Mucosa of rectum (tissue), 2 donors: ENCODE measurements around the gene KCNQ4.

Experiments used
- H3K27ac ChIP-seq, 2 donors: one replicate each; pipeline ENCODE4 v1.7.0; 2013; ENCODE audit warnings: inconsistent platforms in 2 of 2, low read depth in 2 of 2, low read length in 2 of 2
- H3K27me3 ChIP-seq, 2 donors: one replicate each; pipeline ENCODE4 v1.7.0; 2013; ENCODE audit warnings: low read length in 2 of 2; ENCODE audit not compliant: control insufficient read depth in 2 of 2, insufficient read depth in 2 of 2
- H3K36me3 ChIP-seq, 2 donors: one replicate each; pipeline ENCODE4 v1.7.0; 2013; ENCODE audit warnings: low read length in 2 of 2; ENCODE audit not compliant: control insufficient read depth in 2 of 2, insufficient read depth in 2 of 2
- H3K4me1 ChIP-seq, 2 donors: one replicate each; pipeline ENCODE4 v1.7.0; 2013; ENCODE audit warnings: low read length in 2 of 2, mild to moderate bottlenecking in 1 of 2; ENCODE audit not compliant: control insufficient read depth in 2 of 2, insufficient read depth in 2 of 2
- H3K4me3 ChIP-seq, 2 donors: one replicate each; pipeline ENCODE4 v1.7.0; 2013; ENCODE audit warnings: low read length in 2 of 2
- H3K9ac ChIP-seq, 2 donors: one replicate each; pipeline ENCODE4 v1.7.0; 2013; ENCODE audit warnings: low read length in 2 of 2, low read depth in 1 of 2, mild to moderate bottlenecking in 1 of 2
- H3K9me3 ChIP-seq, 2 donors: one replicate each; pipeline ENCODE4 v1.7.0; 2013; ENCODE audit warnings: low read length in 2 of 2; ENCODE audit not compliant: control insufficient read depth in 2 of 2
- donor health status: healthy.
- donor health status: Normal muscosa, but diverticular disease.

KCNQ4 gene

DNA sequence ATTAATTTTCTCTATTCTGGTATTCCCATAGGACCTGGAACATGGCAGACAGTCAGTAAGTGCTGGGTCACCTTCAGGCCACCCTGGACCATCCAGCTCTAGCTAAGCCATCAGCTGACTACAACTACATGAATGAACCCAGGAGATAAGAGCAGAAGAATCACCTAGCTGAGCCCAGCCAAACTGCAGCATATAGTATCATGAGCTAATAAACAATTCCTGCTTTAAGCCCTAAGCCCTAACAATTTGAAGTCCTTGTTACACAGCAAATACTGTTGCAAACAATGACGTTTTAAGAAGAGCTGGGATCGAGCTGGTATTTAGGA lies 92.8 kb downstream of the KCNQ4 start:
- no peaks in the 10 kb centered on the region for H3K27me3 ChIP-seq
- no peak overlapping the region for H3K9ac ChIP-seq
- H3K27ac ChIP-seq = no peak overlapping the region
- H3K9me3 ChIP-seq = no peaks in the 10 kb centered on the region
- no peaks in the 10 kb centered on the region for H3K36me3 ChIP-seq
- no peak overlapping the region for H3K4me3 ChIP-seq
- H3K4me1 ChIP-seq = no peaks in the 10 kb centered on the region

DNA sequence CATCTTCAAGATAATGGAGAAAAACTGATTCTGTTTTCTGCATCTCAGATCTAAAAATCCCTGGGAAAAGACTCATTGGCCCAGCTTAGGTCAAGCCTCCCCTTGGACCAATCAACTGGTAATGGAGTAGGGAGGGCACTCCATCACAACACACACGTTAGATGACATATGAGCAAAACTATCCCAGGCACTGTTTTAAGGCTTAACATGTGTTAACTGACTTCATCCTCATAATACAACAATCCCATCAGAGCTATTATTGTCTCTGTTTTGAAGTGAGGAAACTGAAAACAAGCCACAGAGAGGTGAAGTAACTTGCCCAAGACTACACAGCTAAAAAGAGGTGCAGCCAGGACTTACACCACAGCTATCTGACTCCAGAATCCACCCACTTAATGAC lies 93.3 kb downstream of the KCNQ4 start:
- H3K36me3 ChIP-seq = no peaks in the 10 kb centered on the region
- H3K4me1 ChIP-seq = no peaks in the 10 kb centered on the region
- H3K9me3 ChIP-seq = no peaks in the 10 kb centered on the region
- no peaks in the 10 kb centered on the region for H3K27me3 ChIP-seq
- no peak overlapping the region for H3K4me3 ChIP-seq
- no peak overlapping the region for H3K9ac ChIP-seq
- H3K27ac ChIP-seq = no peak overlapping the region

DNA sequence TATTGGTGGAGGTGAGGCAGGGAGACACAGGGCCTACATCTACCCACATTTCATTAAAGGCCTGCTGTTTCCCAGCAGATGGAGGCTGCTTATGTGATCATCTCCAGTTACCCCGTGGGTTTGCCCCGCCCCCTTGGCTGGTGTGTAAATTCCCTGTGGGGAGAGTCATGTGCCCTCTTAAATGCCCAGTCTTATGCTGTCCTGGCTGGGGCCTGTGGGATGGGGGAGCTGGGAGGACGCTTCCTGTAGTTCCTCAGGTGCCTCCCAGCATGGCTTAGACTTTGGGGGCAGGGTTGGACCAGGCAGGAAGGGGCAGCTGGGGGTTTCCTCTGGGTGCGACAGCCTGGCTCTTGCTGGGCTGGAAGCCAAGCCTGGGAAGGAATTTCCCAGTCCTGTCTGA lies 94.1 kb downstream of the KCNQ4 start:
- no peak overlapping the region for H3K9ac ChIP-seq

DNA sequence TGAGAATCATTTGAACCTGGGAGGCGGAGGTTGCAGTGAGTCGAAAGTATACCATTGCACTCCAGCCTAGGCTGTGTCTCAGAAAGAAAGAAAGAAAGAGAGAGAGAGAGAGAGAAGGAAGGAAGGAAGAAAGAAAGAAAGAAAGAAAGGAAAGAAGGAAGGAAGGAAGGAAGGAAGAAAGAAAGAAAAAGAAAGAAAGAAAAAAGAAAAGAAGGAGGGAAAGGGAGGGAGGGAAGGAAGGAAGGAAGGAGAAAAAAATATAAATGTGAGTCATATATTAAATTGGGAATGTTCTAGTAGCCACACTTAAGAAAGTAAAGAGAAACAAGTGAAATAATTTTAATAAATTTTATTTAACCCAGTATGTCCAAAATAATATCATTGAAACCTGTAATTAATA lies 95.3 kb downstream of the KCNQ4 start:
- no peak overlapping the region for H3K27ac ChIP-seq
- no peaks in the 10 kb centered on the region for H3K36me3 ChIP-seq
- no peak overlapping the region for H3K9ac ChIP-seq

More for the DNA sequence above, 94.1 kb downstream of the KCNQ4 start:
- Histone ChIP-seq H3K27ac (no peak overlapping the region), H3K36me3 (no peaks in the 10 kb centered on the region), H3K27me3 (no peaks in the 10 kb centered on the region), H3K4me3 (no peak overlapping the region), H3K4me1 (no peaks in the 10 kb centered on the region), H3K9me3 (no peaks in the 10 kb centered on the region)

DNA sequence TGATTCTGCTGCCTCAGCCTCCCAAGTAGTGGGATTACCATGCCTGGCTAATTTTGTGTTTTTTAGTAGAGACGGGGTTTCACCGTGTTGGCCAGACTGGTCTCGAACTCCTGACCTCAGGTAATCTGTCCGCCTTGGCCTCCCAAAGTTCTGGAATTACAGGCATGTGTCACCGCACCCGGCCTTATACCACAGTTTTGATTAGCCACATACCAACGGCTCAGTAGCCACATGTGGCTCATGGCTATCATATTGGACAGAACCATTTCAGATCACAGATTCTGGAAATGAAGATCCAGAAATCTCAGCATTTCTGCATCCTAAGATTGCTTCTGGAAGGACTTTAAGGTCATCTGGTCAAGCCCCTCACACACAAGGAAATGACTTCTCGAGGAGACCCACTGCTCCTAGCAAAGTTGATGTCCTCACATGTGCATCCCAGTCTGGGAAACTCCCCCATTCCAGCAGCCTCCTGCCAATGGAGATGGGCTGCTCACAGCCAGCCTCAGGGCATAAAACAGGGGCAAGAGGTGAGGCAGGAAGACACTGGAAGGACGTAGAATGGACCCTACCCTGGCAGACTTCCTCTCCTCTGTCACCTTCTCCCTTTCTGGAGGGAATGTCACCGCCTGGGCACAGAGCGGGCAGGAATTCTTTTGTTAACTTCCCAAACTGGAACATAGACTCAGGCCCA lies 96.0 kb downstream of the KCNQ4 start:
- peaks cover 6 to 7% of the 10 kb centered on the region in 2 donors for H3K27me3 ChIP-seq
- no peaks in the 10 kb centered on the region for H3K9me3 ChIP-seq
- H3K4me3 ChIP-seq = no peak overlapping the region
- no peaks in the 10 kb centered on the region for H3K36me3 ChIP-seq
- no peaks in the 10 kb centered on the region for H3K4me1 ChIP-seq
- H3K27ac ChIP-seq = no peak overlapping the region
- no peak overlapping the region for H3K9ac ChIP-seq

More for the DNA sequence above, 95.3 kb downstream of the KCNQ4 start:
- Histone ChIP-seq H3K9me3 (no peaks in the 10 kb centered on the region), H3K27me3 (peaks cover 2 to 6% of the 10 kb centered on the region in 2 donors), H3K4me3 (no peak overlapping the region), H3K4me1 (no peaks in the 10 kb centered on the region)

DNA sequence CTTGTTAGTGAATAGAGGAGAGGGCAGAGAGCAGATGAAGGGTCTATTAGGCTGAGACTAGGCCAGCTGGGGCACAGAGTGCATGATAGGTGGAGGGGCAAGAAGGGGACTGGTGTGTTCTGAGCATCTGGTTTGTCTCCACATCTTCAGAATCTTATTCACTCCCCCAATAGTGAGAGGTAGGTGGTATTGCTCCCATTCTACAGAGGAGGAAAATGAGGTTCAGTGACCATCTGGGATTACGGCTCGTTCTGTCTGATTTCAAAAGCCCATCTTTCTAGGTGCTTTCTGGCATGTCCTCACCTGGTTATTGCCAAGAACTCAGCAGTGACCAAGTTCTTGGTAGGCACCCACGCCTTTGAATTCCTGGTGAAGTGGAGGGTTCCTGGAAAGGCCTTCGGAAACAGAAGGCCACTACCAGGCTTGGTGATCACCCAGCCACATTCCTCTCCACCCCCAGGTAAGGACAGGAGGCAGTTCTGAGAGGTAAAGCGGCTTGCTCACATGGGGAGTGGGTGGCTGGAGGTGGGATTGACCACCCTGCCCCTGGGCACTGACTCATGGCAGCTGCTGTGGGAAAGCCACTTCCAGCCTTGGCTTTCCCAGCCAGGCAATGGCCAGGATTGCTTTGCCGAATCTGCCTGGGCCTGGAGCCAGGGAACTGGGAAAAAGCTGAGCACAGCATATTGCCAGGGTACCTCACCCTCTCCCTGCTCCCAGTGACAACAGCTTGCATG lies 97.4 kb downstream of the KCNQ4 start:
- no peak overlapping the region for H3K27ac ChIP-seq
- H3K27me3 ChIP-seq = peaks cover 8 to 12% of the 10 kb centered on the region in 2 donors
- no peak overlapping the region for H3K4me3 ChIP-seq
- H3K9ac ChIP-seq = no peak overlapping the region
- no peaks in the 10 kb centered on the region for H3K36me3 ChIP-seq
- H3K9me3 ChIP-seq = no peaks in the 10 kb centered on the region
- H3K4me1 ChIP-seq = no peaks in the 10 kb centered on the region

DNA sequence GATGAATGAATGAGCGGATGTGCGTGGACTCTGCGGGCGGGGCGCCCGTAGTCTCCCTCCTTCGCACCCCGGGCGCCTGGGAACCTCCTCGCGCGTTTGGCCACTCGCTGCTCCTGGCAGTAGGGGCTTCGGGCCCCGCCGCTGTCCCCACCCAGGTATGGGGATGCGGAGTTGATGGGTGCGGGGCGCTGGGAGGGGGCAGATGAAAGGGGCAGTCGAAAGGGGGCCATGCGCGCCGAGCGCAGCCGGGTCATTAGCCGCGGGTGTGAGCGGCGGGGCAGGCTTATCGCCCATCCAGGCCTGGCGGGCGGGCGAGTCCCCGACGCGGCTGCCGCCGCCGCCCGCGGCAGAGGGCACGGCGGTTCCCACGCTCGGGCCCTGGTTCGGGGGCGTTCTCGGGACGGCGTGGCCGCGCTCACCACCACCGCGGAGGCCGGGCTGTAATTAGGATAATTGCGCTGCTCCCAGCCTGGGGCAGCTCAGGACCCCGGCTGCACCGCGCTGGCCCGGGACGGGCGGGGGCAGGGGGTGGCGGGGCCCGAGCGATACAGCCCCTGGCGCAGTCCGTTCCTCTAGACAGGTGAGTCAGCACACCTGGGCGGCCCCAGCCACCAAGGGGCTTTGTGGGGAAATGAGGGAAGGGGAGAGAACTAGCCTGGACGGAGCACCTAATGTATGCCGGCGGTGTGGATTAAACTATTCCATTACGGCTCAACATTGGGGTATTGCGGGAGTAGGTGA lies 100.6 kb downstream of the KCNQ4 start:
- Histone ChIP-seq H3K9ac (no peak overlapping the region), H3K9me3 (no peaks in the 10 kb centered on the region), H3K27ac (no peak overlapping the region), H3K36me3 (no peaks in the 10 kb centered on the region), H3K4me1 (no peaks in the 10 kb centered on the region), H3K27me3 (peaks cover 10 to 16% of the 10 kb centered on the region in 2 donors), H3K4me3 (no peak overlapping the region)

DNA sequence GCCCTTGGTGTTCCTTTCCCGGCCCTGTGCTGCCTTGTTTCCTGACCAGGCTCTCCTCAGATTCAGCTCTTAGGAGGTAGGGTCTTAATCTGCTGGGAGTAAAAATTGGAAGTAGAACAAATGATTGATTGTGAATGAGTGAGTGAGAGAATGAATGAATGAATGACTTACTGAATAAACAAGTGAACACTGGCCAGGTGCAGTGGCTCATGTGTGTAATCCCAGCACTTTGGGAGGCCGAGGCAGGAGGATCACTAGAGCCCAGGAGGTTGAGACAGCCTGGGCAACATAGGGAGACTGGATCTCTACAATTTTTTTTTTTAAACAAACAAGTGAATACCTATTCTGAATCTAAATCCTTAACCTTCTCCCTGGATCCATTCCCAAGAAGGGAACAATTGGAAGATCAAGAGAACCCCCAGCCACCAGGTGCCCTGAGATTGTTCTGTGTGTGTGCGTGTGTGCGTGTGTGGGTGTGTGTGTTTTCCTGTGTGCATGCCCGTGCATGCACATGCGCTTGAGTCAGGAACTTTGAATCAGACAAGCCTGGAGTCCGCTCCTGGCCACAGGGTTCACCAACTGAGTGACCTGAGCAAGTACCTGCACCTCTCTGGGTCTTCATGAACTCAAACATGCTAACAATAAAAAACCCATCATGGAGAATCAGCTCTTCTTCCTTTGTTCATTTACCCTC lies 102.9 kb downstream of the KCNQ4 start:
- no peaks in the 10 kb centered on the region for H3K9me3 ChIP-seq
- no peaks in the 10 kb centered on the region for H3K36me3 ChIP-seq
- H3K9ac ChIP-seq = no peak overlapping the region
- no peaks in the 10 kb centered on the region for H3K4me1 ChIP-seq
- no peak overlapping the region for H3K27ac ChIP-seq
- peaks cover 10 to 16% of the 10 kb centered on the region in 2 donors for H3K27me3 ChIP-seq
- no peak overlapping the region for H3K4me3 ChIP-seq

DNA sequence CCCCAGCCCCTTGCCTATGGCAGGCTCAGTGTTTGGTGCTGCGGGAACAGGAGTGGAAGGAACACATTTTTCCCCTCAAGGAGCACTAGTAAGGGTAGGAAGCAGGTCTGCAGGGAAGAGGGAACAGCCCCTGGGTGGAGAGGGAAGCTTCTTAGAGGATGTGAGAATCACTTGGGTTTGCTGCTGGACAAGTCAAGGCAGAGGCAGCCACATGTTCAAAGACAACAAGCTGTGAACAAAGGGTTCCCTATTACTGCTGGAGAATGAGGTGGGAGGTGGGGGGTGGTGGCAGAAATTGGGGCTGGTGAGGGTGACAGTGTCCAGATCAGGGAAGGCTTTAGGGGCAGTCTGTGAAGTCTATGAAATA lies 103.4 kb downstream of the KCNQ4 start:
- Histone ChIP-seq H3K4me3 (no peak overlapping the region), H3K9ac (no peak overlapping the region), H3K9me3 (no peaks in the 10 kb centered on the region), H3K27ac (no peak overlapping the region), H3K4me1 (no peaks in the 10 kb centered on the region), H3K27me3 (peaks cover 10 to 16% of the 10 kb centered on the region in 2 donors), H3K36me3 (no peaks in the 10 kb centered on the region)

DNA sequence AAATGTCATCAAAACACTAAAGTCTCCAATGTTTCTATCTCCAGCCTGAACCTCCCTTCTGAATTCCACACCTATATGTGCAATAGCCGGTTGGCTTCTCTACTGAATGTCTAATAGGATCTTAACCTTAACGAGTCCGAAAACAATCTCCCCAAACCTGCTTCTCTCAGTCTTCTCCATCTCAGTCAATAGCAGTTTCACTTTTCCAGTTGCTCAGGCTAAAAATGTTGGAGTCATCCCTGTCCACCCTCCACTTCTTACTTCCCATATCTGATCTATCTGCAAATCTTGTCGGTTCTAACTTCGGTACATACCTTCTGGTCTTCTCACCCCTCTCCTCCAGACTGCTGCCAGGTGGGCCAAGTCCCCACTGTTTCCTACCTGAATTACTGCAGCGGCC lies 104.1 kb downstream of the KCNQ4 start:
- Histone ChIP-seq H3K27me3 (peaks cover 10 to 16% of the 10 kb centered on the region in 2 donors), H3K36me3 (no peaks in the 10 kb centered on the region), H3K27ac (no peak overlapping the region), H3K4me3 (no peak overlapping the region), H3K4me1 (no peaks in the 10 kb centered on the region), H3K9me3 (no peaks in the 10 kb centered on the region), H3K9ac (no peak overlapping the region)
